NK-92 treated with Interleukin-12 subunit alpha and Interleukin-12 subunit beta, amount 100 ng/mL, for 24 hours (cell line): ENCODE results near the gene ZNF827.

Source experiments
- DNase-seq: peaks from one replicate; lab custom pipeline; 2025; lab: John Stamatoyannopoulos, UW

The ZNF827 gene

GRCh38 chr4:145887241-145887991, 51.2 kb downstream of the ZNF827 start:
- no peak for DNase-seq

GRCh38 chr4:145886871-145887240, 51.8 kb downstream of the ZNF827 start:
- DNase-seq = no peak

- DNase-seq = no peak
These were observed 53.0 kb downstream of the ZNF827 start for GRCh38 chr4:145885666-145886065.

GRCh38 chr4:145884775-145885174, 53.8 kb downstream of the ZNF827 start:
- DNase-seq = no peak

GRCh38 chr4:145883101-145883694, 55.4 kb downstream of the ZNF827 start:
- no peak for DNase-seq

- no peak for DNase-seq
These were observed 56.0 kb downstream of the ZNF827 start for GRCh38 chr4:145882604-145883003.

- no peak for DNase-seq
These were observed 56.6 kb downstream of the ZNF827 start for GRCh38 chr4:145881989-145882388.

GRCh38 chr4:145881576-145881975, 57.0 kb downstream of the ZNF827 start:
- no peak for DNase-seq

GRCh38 chr4:145880355-145880960, 58.2 kb downstream of the ZNF827 start:
- no peak for DNase-seq

- no peak for DNase-seq
These were observed 59.0 kb downstream of the ZNF827 start for GRCh38 chr4:145879598-145879997.

GRCh38 chr4:145878501-145879435, 59.9 kb downstream of the ZNF827 start:
- DNase-seq = no peak

- DNase-seq = no peak
These were observed 62.0 kb downstream of the ZNF827 start for GRCh38 chr4:145876531-145877180.

GRCh38 chr4:145873901-145874300, 64.7 kb downstream of the ZNF827 start:
- DNase-seq = no peak

GRCh38 chr4:145871209-145871608, 67.4 kb downstream of the ZNF827 start:
- no peak for DNase-seq

GRCh38 chr4:145870155-145871020, 68.2 kb downstream of the ZNF827 start:
- no peak for DNase-seq

- no peak for DNase-seq
These were observed 69.8 kb downstream of the ZNF827 start for GRCh38 chr4:145868637-145869409.

GRCh38 chr4:145867406-145867805, 71.2 kb downstream of the ZNF827 start:
- no peak for DNase-seq

- no peak for DNase-seq
These were observed 71.6 kb downstream of the ZNF827 start for GRCh38 chr4:145866991-145867390.

GRCh38 chr4:145865274-145865941, 73.2 kb downstream of the ZNF827 start:
- DNase-seq = no peak
